Nephron (organoid): ENCODE results near the gene CSAG2.

Source experiments
- H3K27ac Mint-ChIP-seq, 3 experiments: 2 replicates each; pipeline ENCODE4 v1.8.0; 2020; ENCODE audit warnings: mixed read lengths in 3 of 3, mild to moderate bottlenecking in 2 of 3, moderate library complexity in 1 of 3
- H3K27me3 Mint-ChIP-seq: 2 replicates; pipeline ENCODE4 v1.8.0; 2021; ENCODE audit warnings: low read depth, mild to moderate bottlenecking, moderate library complexity, mixed read lengths
- H3K36me3 Mint-ChIP-seq: 2 replicates; pipeline ENCODE4 v1.8.0; 2020; ENCODE audit warnings: low read depth, mixed read lengths
- H3K4me1 Mint-ChIP-seq: 2 replicates; pipeline ENCODE4 v1.8.0; 2020; ENCODE audit warnings: mixed read lengths
- H3K4me3 Mint-ChIP-seq, 3 experiments: 2 replicates each; pipeline ENCODE4 v1.8.0; 2020; ENCODE audit warnings: mild to moderate bottlenecking in 3 of 3, mixed read lengths in 3 of 3, moderate library complexity in 2 of 3
- H3K9me3 Mint-ChIP-seq: 2 replicates; pipeline ENCODE4 v1.8.0; 2020; ENCODE audit warnings: mixed read lengths
- TF ChIP-seq, protein P1 (sequence below), 3 experiments: fragments of 200-600 bp; sonication (generic); IDR thresholded peaks; one replicate each; pipeline ENCODE4 v1.5.0; 2021; ENCODE audit warnings: antibody characterized with exemption in 3 of 3; ENCODE audit not compliant: unreplicated experiment in 3 of 3

The CSAG2 gene

DNA sequence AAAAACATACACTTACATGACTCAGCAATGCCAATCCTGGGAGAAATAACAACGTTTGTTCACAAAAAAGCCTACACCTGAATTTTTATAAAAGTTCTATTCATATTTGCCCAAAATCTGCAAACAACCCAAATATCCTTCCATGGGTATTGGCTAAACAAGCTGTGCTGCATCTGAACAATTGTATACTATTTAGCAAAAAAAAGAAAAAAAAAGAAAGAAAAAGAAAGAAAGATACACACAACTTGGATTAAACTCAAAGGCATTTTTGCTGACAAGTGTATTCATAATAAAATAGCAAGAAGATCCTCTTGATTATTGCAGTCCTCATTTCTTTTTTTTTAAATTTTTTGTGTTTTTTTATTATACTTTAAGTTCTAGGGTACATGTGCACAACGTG lies 34.9 kb downstream of the CSAG2 start:
- Mint-ChIP-seq H3K9me3 (peaks cover 17% of the 10 kb centered on the region), H3K27ac (no peak overlapping the region), H3K4me3 (no peak overlapping the region), H3K36me3 (no peaks in the 10 kb centered on the region), H3K4me1 (no peaks in the 10 kb centered on the region), H3K27me3 (peaks cover 3% of the 10 kb centered on the region)
- TF ChIP-seq, protein P1, sequence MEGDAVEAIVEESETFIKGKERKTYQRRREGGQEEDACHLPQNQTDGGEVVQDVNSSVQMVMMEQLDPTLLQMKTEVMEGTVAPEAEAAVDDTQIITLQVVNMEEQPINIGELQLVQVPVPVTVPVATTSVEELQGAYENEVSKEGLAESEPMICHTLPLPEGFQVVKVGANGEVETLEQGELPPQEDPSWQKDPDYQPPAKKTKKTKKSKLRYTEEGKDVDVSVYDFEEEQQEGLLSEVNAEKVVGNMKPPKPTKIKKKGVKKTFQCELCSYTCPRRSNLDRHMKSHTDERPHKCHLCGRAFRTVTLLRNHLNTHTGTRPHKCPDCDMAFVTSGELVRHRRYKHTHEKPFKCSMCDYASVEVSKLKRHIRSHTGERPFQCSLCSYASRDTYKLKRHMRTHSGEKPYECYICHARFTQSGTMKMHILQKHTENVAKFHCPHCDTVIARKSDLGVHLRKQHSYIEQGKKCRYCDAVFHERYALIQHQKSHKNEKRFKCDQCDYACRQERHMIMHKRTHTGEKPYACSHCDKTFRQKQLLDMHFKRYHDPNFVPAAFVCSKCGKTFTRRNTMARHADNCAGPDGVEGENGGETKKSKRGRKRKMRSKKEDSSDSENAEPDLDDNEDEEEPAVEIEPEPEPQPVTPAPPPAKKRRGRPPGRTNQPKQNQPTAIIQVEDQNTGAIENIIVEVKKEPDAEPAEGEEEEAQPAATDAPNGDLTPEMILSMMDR (IDR thresholded peaks at IDR 0.05; ENCODE audit: unreplicated experiment in 3 of 3) = no peak

DNA sequence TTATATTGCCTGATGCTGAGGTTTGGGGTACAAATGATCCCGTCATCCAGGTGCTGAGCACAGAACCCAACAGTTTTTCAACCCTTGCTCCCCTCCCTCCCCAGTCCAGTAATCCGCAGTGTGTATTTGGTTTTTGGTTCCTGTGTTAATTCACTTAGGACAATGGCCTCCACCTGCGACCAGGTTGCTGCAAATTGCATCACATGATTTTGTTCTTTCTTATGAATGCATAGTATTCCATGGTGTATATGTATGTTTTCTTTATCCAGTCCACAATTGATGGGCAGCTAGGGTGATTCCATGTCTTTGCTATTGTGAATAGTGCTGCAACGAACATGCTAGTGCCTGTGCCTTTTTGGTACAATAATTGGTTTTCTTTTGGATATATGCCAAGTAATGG lies 46.0 kb downstream of the CSAG2 start:
- no peaks in the 10 kb centered on the region for H3K4me1 Mint-ChIP-seq
- H3K27me3 Mint-ChIP-seq = peaks cover 4% of the 10 kb centered on the region
- H3K4me3 Mint-ChIP-seq = no peak overlapping the region
- peaks cover 23% of the 10 kb centered on the region for H3K9me3 Mint-ChIP-seq
- H3K27ac Mint-ChIP-seq = no peak overlapping the region
- H3K36me3 Mint-ChIP-seq = no peaks in the 10 kb centered on the region
- TF ChIP-seq, protein P1 (IDR thresholded peaks at IDR 0.05; ENCODE audit: unreplicated experiment in 3 of 3) = no peak

DNA sequence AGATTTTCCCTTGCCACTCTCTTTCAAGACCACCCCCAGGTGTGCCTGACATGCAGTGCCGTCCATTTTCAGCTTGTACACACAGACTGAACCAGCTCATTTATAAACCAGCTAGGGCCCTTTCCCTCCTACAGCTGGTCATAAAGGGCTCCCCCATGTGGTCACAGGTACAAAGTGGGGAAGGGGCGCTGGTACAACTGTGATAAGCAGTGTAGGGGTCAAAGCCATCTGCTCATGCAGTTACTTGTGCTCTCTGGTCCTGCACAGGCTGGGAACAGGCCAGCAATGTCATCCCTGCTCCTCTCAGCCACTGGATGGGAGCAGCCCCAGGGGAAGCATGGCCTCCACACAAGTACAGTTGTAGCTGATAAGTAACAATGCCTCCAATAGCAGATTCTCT lies 50.8 kb downstream of the CSAG2 start:
- TF ChIP-seq, protein P1 (IDR thresholded peaks at IDR 0.05; ENCODE audit: unreplicated experiment in 3 of 3) = no peak
- no peak overlapping the region for H3K27ac Mint-ChIP-seq
- no peaks in the 10 kb centered on the region for H3K27me3 Mint-ChIP-seq
- peaks cover 10% of the 10 kb centered on the region for H3K9me3 Mint-ChIP-seq
- H3K36me3 Mint-ChIP-seq = no peaks in the 10 kb centered on the region
- H3K4me3 Mint-ChIP-seq = no peak overlapping the region
- H3K4me1 Mint-ChIP-seq = no peaks in the 10 kb centered on the region
